GM18868 (cell line): Measurements from ENCODE around the gene CDKN1C.

Experiments used
- ATAC-seq: cut with Tn5 transposase; IDR thresholded peaks from one replicate; pipeline ENCODE4 v1.9.1; 2021; ENCODE audit warnings: mild to moderate bottlenecking, moderate library complexity; ENCODE audit not compliant: unreplicated experiment

Gene CDKN1C

DNA sequence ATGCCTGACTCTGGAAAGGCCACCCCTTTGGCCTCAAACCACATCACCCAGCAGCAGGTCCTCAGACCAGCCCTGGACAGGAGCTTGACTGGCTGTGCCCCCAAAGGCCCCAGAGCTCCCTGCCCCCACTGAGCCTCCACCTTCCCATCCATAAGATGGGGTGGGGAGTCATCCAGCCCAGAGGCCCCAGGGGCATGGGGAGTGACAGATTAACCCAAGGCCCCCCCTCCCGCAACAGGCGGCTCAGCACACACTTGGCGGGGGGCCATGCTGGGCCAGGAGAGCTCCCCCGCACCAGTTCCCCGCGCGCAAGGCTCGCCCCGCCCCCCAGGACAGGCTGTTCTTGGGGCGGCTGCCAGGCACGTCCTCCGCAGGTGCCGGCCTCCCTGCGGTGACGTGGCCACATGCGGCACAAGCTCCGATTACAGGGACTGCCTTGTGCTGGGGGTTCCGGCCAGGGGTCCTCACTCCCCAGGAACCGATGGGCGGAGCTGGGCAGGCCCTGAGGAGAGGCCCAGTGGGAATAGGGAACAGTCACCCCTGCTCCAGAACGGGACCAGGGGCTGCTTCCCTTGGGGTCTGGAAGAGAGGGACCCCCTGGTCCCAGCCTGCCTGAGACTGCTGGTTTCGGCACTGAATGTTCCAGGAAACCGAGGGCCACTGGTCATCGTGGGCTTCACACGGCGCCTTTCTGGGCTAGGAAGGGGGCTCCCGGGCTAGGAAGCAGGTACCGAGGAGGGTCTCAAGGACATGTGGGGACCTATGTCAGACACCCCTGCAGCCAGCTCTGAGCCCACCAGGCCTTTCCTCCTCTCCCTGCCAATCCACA is 5.1 kb upstream of the CDKN1C start:
- no peak for ATAC-seq

DNA sequence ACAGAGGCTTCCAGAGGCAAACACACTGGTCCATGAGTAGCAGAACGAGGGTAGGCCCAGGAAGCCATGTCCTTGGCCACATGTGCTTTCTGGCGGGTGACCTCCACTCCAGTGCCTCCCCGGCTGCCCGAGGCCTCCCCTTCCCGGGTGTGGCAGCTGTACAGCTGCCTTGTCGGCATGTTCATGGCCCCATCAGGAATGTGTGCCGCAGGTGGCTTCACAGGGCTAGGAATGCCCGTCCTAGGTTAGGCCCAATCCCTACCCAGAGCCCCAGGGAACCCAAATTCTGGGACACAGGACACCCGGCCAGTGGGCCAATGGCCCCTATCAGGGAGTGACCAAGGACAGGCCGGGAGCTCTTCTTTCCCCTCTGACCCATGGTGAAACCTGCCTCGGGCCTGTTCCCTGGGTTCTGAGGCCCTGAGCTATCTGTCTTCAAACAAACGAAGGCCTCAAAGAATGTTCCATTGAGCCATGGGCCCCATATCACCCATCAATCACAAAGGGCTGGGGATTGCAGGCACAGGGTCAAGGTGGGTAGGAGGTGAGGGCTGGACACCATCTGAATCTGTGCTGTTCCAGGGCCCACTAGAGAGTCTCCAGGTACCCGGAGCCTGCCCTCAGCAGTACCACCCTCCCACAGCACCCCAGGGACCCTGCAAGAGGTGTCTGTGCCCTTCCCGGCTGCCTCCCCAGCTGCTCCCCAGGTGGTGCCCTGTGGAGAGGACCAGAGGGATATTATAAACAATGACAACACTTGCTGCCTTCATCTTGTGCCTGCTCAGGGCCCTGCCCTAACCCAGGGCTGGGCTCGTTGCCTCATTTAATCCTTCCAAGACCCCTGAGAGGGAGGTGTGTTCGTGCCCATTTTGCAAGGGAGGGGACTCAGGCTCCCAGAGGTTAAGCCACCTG is 4.0 kb upstream of the CDKN1C start:
- ATAC-seq = no peak

DNA sequence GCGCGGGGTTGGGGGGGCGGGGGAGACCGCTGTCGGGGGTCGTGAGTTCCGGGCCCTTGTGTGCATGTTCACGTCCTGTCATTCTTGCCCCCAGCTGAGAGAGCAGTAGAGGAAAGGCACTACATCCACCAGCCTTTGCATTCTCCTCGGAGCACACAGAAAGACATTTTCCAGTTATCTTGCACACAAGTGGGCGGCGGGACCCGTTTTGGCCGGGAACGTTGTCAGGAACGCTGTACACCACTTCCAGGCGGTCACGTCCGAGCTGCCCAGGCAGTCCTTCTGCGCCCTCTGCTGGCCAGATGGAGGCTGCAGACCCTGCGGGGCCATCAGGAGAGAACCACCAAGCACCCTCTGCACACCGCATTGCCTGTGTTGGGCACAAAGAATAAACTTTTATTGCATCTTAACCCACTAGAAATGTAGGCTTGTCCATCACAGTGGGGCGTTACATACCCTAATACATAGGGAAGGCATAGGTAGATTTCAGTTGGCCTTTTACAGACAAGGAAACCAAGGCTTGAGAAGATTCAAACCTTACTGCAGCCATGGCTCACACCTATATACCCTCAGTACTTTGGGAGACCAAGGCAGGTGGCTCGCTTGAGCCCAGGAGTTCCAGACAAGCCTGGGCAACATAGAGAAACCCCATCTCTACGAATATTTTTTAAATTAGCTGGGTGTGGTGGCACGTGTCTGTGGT is 2.8 kb upstream of the CDKN1C start:
- ATAC-seq = no peak

DNA sequence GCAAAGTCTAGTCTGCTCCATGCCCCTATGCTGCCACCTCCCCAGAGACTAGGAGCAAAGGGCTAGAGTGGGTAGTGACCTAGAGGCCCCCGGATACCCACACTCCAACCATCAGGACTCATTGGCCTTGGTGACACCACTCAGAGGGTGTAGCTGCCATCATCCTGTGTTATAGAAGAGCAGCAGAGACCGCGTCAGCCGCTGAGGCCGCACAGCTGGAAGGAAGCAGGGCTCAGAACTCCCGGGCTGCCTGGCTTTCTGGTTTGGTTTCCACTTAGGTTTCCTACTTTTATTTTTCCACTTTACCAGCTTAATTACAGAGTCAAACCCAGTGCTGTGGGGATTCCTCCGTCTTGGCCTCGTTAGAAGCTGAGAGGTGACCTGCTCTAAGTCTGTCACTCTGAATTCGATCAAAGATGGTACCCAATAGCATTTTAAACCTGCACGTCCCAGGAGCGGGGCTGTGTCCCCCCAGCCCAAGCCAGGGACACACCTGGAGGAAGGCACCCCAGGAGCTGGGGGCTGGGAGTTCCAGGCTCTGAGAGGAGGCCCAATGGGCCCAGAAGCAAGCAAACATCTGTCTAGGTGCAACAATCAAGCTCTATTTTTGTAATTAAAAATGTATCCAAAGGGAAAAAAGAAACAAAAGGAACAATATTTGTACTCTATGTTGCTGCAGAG is 2.1 kb upstream of the CDKN1C start:
- ATAC-seq = no peak

DNA sequence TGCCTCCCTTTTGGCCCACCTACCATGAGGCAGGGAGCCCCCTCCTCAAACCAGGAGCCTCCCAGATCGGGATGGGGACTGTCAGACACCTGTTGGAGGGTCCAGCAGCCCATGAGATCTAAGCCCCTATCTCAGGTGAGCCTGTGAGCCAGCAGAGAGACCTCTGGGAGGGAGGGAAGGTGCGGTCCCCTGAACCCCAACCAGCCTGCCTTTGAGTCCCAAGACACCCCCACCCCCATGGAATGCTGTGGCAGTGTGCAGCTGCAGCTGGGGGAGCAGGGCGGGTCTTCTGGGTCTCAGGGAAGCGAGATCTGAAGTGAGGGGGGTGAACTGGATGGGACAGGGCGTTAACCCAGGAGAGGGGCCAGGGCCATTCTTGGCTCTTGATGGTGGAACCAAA is 1.4 kb upstream of the CDKN1C start:
- no peak for ATAC-seq

DNA sequence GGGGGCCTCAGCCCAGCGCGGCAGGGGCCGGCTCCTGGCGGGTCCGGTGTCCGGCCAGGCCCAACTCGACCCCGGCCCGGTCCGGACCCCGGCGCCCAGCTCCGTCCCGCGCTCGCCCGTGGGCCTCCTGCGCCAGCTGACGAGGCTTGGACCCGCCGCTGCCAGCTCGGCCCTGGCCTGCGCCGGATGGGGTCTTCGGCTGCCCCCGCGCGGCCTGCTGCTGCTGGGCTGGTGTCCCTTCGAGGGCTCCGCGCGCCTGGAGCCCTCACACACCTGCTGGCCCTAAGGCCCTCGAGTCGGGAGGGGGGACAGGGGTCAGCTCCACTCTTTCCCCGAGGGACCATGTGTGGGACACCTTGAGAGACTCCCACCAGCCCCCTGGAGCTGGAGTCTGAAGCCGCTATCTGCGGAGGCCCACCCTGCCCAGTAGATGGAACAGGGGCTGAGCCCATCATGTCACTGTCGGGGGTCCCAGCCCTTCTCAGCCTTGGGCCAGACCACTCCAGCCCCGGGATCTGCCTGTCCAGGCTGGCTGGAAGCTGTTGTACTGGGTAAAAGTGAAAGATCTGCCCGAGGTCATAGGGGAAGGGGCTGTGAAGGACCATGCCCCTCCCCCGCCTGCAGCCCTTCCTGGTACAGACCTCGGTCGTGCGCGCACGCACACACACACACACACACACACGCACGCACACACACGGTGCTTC is 768 bp upstream of the CDKN1C start:
- no peak for ATAC-seq

DNA sequence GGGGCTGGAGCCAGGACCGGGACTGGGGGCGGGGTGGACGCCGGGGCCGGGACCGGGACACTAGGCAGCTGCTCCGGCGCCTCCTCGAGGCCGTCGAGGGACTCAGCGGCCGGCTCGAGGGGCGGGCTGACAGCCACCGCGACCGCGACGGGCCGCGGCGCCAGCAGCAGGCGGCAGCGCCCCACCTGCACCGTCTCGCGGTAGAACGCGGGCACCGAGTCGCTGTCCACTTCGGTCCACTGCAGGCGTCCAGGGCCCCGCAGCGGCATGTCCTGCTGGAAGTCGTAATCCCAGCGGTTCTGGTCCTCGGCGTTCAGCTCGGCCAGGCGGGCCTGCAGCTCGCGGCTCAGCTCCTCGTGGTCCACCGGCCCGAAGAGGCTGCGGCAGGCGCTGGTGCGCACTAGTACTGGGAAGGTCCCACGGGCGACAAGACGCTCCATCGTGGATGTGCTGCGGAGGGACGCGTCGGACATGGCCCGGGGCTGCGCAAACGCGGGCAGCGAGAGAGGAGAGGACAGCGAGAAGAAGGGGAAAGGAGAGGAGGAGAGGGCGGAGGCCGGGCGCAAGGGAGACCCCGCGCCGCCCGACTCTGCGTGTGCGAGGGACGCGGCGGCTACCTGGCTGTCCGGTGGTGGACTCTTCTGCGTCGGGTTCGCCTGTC is 428 bp downstream of the CDKN1C start:
- ATAC-seq = no peak

DNA sequence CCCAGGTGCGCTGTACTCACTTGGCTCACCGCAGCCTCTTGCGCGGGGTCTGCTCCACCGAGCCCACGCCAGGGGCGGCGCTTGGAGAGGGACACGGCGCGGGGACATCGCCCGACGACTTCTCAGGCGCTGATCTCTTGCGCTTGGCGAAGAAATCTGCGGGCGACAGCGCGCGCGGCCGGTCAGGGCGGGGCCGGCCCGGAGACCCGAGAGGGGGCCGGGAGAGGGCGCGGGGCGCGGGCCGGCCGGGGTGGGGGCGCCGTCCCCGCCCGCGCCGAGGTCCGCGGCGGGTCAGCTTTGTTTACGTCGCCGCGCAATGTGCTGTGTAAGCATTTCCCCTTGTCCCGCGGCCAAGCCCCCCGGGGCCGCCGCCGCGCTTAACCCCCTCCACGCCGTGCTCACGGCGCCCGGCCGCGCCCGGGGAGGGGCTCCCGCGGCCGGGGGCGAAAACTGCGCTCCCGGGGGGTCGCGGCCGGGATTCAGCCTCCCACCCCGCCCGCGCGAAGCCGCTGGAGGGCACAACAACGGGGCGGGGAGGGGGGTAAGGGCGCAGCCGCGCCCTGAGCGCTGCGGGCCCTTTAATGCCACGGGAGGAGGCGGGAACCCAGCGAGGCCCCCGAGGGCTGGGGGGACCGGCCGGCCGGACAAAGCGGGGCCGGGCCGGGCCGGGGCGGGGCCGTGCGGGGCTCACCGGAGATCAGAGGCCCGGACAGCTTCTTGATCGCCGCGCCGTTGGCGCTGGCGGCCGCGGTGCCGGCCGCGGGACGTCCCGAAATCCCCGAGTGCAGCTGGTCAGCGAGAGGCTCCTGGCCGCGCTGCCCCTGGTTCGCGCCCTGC is 1.4 kb downstream of the CDKN1C start:
- ATAC-seq = no peak

DNA sequence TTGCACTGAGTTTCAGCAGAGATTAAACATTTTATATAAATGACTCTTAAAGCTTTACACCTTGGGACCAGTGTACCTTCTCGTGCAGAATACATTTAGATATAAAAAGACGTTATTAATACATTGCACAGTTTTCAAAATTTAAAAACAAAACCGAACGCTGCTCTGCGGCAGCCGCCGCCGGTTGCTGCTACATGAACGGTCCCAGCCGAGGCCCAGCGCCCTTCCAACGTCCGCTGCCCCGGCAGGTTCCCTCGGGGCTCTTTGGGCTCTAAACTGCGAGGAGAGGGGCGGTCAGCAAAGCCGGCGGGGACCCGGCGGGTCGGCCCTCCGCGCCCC is 2.0 kb downstream of the CDKN1C start:
- ATAC-seq = no peak

DNA sequence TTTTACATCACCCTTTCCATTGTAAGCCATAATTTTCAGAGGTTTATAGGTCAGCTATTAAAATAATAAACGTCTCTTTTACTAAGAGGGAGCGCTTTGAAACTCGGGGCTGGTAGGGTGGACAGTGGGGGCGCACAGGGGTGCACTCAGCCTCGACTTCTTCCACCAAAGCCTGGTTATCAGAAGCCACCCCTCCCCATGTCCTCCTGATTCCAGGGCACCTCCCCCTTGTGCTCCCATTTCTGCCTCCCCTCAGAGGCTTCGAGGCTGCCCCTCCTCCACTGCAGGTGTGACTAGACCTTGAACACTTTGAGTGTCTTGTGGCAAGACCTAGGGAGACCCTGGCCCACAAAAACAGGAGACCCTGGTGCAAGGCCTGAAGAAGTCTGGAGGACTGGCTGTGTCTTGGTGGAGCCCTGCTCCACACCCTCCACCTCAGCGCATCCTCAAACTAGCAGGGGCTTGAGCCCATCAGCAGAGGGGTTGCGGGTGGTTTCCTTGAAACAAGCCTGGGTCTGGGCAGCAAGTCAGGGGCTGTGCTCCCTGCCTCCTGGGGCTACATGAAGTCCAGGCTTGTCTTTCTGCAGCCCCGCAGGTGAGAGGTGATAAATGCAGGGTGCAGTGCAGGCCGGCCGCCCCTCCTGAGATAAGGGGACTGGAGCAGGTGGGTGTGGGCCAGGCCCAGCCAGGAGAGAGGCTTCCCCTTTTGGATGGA is 3.0 kb downstream of the CDKN1C start:
- no peak for ATAC-seq

DNA sequence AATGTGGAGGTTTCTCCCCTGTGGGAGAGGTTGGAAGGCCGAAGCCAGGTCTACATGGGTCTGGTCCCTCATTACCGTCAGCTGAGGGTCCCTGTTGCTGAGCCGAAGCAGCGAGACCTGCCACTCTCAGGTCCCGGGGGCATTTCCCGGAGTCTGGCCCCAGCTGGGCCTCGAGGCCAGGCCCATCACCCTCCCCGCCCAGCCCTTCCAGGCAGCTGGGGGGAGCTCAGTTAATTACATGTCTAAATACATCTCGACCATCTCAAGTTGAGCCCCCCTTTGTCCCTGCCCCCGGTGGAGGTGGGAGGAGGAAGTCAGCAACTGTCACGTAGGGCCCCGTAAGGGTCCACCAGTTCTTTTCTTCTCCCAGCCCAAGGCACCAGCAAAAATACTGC is 3.6 kb downstream of the CDKN1C start:
- no peak for ATAC-seq

DNA sequence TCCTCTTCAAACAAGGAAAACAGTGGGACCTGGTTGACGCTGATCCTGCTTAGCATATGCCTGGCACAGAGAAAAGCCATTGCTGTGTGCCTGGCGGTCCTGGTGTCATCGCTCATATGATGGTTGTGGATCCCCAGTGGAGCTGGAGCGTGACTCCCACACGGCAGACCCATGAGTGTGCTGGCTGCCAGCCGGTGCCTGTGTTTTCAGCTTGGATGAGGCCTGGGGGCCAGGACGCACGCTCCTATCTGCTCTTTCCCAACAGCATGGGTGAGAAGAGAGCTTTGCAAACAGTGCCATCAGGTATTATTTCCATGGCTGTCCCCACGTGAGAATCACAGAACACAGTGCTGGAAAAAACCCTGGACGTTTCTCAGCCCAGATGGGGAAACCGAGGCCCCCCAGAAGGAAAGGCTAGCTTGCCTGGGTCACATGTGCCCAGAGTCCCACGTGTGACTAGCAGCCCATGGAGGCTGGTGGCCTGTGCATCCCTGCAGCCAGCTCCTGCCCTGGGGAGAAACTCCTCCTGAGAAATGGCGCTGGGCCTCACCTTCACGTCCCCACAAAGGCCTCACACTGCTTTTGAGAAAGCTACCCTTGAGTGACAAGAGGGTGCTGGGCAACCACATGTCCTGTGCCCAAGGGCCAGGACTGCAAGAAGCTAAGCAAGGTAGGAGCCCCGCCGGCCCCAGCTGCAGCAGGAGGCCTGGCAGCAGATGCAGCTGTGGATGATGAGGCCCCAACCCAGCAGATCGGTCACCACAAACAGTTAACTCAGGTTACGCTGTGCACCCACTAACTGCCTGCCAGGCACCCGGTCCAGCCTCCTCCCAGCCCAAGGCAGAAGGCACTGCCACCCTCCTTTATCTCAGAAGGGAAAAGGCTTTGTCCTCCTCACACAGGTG is 4.2 kb downstream of the CDKN1C start:
- no peak for ATAC-seq

DNA sequence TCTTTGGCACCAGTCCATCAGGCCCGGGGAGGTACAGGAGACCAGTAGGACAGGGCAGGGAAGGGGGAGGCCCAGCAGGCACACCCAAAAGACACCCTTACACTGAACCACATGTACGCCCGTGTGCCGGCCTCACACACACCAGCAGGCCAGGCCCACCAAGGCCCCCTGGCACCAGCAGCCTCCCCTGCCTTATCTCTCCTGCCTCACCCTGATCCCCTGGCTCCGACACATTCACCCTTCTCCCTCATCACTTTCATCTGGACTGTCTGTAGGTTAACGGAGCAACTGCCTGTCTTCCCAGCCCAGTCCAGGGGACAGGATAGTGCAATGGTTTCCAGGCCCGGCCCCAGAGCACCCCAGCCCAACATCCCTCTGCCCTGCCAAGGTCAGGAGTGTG is 4.9 kb downstream of the CDKN1C start:
- ATAC-seq = no peak

DNA sequence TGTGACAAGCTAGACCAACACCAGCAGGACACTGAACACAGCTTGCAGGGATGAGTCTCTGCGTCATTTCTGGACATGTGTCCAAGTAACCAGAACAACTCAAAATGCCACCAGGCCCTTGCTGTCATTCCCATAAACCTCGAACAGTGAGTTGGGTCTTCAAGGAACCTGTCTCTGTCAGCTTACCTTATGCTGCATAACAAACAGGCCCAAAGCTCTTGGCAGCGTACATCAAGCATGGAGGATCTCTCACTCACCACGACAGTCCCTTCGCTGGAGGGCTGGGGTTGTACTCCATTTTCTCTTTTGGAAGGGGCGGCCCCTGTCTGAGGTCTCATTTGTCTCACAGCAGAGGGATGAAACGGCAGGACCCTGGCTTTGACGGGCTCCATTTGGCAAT is 6.8 kb downstream of the CDKN1C start:
- no peak for ATAC-seq

DNA sequence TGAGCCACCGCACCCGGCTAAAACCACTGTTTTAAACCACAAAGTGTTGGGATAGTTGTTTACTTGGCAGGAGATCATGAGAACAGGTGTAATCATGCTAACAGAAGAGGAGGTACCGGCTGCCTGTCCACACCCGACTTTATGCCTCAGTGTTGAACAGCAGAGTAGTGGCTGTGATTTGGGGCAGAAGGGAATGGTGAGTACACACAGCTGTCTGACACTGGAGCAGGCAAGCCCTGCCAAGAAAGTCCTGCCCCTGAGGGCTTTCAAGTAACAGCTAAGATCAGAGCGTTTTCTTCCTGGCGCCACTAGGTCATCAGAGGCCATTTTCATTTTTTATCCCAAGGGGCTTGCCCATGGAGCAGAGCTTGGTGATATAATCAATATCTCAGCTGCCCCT is 8.1 kb downstream of the CDKN1C start:
- ATAC-seq = no peak

DNA sequence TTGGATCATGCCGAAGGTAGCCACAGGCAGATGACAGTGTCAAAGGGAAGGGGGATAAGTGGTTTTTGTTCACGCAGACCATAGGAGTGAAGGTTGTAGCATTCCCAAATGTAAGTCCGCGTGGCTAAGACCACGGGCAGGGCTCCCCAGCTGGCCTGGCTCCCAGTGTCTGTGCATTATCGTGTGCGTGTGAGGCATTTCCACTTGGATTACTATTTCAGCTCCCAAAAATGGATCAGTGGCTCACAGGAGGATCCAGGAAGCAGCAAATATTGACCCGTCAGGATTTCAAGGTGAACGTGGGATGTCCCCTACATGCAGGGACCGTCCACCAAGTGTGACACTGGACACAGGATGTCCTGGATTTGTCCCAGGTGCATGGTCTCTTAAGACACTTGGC is 10.6 kb downstream of the CDKN1C start:
- no peak for ATAC-seq

DNA sequence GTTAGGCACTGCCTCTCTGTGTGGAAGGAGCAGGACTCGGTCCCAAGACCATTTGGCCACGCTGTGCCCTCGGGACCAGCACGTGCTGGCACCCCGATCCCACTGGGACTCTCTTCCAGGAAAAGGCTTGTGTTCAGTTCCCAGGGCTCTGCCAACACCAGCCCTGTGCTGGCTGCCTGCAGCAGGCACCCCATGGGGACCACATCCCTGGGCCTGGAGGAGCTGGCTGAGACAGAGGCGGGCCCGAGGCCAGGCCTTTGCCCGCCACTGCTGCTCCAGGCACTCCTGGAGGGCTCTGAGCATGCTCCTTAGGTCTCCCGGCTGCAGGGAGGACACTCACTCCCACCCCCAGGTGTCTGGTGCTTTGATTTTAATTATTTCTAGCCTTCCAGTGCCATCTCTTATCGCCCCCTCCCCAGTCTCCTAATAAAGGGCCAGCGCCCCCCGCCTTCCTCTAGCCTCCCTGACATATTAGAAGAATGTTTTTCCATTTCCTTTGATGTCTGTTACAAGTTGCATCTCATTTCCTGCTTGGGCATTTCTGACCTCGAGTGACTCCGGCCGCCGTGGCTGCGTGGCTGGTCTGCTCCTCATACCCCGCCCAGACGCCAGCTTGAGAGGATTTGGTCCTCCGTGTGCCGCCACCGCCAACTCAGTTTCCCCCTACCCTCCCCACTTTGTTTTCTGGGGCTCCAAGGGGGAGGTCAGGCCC is 14.4 kb downstream of the CDKN1C start:
- no peak for ATAC-seq
